Smooth muscle cell of the umbilical artery (primary cell): ENCODE data around the gene GPD1L. TPM values are rescaled to one million over a fixed set of nuclear protein-coding genes. Genes with fewer than 3 reads are reported as not detected.

ENCODE experiments used
- total RNA-seq: library from RNA; depleted of rRNA; stranded (reverse); fragments of >200 nt; gene quantifications from 2 replicates; pipeline ENCODE4 v1.2.3, GENCODE V29; 2014

The GPD1L gene
- total RNA-seq = 10.1 and 11.0 TPM in 2 replicates

DNA sequence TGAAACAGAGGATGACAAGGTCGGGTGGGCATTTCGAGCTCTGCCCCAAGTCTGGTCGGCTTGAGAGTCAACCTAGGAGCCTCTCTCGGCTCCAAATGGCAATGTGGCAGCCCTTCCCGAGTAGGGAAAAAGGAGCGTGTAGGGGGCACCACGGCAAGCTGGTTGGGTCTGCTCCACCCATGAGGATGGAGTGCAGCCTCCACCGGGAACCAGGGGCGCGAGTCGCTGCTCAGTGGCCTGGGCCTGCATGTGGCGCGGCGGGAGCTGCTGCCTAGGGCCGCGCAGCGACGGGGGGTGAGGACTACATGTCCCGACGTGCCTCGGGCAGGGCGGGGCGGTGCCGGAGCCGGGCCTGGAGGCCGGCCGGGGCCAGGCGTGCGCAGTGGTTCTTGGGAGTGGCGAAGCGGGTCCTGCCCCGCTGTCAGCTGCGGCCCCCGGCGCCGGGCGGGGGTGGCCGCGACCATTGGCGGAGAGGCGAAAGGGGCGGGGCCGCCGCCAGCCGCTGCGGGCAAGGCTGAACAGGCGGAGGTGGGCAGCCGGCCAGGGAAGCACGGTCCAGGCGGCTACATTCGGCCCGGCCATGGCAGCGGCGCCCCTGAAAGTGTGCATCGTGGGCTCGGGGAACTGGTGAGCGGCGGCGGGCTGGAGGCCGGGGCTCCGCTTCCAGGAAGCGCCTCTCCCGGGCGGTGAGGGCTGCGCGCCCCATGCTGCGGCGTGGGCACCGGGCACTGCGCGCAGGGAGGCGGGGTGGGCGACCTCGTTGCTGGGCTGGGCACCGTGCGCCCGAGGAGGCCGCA, at the start of gene GPD1L:
TSS of gene GPD1L (plus strand) at position 489 of the 797 bp plus-strand sequence. CDS start at position 581, 92 bp downstream.

Other genes starting within 250 kb of the GPD1L start
- gene OSBPL10, start 125.4 kb upstream of the GPD1L start, total RNA-seq = 9.3 and 17.8 TPM in 2 replicates
- gene ZNF860, start 124.9 kb upstream of the GPD1L start, total RNA-seq = 0.28 and 0.59 TPM in 2 replicates
- not detected in 2 replicates for gene CMTM8, start 132.1 kb downstream of the GPD1L start, total RNA-seq